Fibroblast of lung (primary cell): Measurements from ENCODE around the gene FASTKD1.
"Not testable (repeated sequence)": the region's sequence is repeated elsewhere in the genome, so short reads cannot be mapped to it uniquely, and the experiment has no call there.

Experiments used
- CTCF ChIP-seq, 2 donors: IDR thresholded peaks in 1 of 2; conservative IDR thresholded peaks in 1 of 2; 1 replicate in 1 of 2; 2 replicates in 1 of 2; pipeline ENCODE4 v1.5.1; 2011 to 2012; ENCODE audit warnings: low read length in 2 of 2, control low read depth in 1 of 2, inconsistent platforms in 1 of 2, low read depth in 1 of 2, mild to moderate bottlenecking in 1 of 2
- EZH2 ChIP-seq: IDR thresholded peaks from 2 replicates; pipeline ENCODE4 v1.5.1; 2012; ENCODE audit warnings: low read length, control low read depth, mild to moderate bottlenecking; ENCODE audit errors: missing control alignments

- TF ChIP-seq EZH2; CTCF (conservative IDR thresholded peaks at IDR 0.05 in 1 of 2, IDR thresholded peaks at IDR 0.05 in 1 of 2; ENCODE audit: low read depth in 1 of 2, low read length in 2 of 2): not testable (repeated sequence)
These were observed 58.9 kb downstream of the FASTKD1 start for GRCh38 chr2:169514758-169515157.
